HG03025 (cell line): ENCODE results near the gene RAD54L.

Experiments used
- ATAC-seq: cut with Tn5 transposase; IDR thresholded peaks from one replicate; pipeline ENCODE4 v1.9.1; 2021; ENCODE audit warnings: mild to moderate bottlenecking, moderate library complexity; ENCODE audit not compliant: unreplicated experiment, low FRiP score

Gene RAD54L

DNA sequence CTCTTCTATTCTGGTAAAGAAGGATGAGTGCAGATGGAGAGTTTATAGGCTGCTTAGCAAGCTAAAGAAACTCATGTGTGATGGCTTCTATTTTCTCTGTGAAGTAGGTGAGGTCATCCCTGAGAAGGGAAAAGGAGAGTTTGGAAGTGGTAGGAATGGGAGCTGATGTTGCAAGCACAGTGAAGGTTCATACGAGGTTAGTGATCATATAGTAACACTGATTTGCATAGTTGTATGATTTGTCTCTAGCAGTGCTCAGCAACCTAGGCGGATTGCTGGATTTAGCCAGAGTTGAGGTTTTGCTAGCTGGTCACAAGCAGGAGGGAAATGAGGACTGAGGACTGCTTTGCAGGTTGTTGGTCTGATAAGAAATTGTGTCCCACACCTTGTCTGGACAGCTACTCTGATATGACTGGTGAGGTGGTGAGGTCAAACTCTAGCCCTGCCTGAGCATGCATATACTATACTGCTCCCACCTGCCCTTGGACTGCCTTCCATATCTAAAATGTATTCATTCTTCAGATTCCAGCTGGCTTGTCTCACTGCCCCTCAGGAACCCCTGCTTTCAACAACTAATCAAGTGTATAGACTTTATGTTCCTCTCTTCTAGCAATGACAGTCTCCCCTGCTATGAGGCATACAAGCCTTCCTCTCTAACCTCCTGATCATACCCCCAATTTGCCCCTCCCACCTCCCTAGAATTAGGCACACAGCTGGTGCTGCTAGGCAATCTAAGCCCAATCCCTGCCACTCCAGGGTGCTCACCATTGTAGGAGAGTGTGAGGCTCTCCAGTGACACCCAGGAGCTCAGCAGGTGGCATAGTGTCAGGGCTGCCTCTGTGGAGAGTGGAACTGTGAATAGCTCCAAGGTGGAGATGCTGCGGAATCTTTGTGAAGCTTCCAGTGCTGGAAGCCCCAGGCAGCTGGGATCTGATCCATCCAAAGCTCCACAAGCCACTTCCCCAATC is 37.3 kb downstream of the RAD54L start:
- ATAC-seq, result no peak

GRCh38 chr1:46285730-46286477 is 38.3 kb downstream of the RAD54L start:
- no peak for ATAC-seq

DNA sequence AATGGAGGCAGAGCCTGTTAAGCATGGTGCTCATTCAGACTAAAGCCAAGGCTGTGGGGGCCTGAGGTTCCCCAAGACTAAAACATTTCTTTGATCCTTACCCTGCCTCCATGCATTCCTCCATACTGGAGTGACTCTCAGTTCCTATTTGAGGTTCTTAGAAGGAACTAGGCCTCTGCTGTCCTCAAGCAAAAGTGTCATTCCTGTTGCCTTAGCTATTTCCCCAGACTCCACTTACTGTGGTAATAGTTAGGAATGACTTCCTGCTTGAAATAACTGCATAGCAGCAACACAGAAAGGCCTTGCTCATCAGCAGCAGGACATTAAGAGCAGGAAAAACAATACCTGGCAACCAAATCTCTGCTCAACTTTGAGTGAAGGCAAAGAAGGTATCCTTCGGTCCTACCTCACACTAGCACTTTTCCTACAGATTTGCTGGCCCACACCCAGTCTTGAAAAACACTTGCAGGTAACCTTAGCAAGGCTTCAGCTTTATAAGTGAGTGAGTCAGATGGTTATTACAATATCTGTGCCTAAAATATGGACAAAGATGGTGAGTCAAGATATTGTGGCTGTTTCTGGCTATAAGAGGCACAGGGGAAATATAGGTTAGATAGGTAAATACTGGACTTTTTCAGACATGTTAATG is 41.0 kb downstream of the RAD54L start:
- ATAC-seq, result no peak

GRCh38 chr1:46289134-46289494 is 41.6 kb downstream of the RAD54L start:
- no peak for ATAC-seq

DNA sequence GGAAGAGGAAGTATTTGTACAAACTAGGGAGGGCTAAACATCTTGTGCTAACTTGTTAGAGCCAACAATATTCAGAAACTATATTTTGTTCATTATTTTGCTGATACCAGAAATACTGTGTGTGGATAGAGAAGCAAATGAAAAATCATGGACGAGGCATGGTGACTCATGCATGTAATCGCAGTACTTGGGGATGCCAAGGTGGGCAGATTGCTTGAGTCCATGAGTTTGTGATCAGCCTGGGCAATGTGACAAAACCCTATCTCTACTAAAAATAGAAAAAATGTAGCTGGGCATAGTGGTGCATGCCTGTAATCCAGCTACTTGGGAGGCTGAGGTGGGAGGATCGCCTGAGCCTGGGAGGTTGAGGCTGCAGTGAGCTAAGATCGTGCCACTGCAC is 42.4 kb downstream of the RAD54L start:
- ATAC-seq, result no peak

DNA sequence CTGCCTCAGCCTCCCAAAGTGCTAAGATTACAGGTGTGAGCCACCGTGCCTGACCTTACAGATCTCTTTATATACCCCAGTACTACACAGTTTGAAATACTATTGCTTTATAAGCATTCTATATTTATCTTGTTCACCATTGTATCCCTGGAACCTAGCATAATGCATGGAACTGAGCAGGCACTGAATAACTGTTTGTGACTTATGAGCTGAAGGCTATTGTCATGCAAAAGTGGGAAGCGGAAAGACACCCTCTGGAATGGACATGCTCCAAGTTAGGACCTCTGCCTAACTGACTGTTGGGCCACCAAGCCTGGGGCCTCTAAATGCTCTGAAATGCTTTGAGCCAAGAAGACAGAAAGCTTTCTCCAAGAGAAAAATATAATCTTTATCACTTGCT is 47.7 kb downstream of the RAD54L start:
- no peak for ATAC-seq

GRCh38 chr1:46298387-46298786 is 50.8 kb downstream of the RAD54L start:
- no peak for ATAC-seq

DNA sequence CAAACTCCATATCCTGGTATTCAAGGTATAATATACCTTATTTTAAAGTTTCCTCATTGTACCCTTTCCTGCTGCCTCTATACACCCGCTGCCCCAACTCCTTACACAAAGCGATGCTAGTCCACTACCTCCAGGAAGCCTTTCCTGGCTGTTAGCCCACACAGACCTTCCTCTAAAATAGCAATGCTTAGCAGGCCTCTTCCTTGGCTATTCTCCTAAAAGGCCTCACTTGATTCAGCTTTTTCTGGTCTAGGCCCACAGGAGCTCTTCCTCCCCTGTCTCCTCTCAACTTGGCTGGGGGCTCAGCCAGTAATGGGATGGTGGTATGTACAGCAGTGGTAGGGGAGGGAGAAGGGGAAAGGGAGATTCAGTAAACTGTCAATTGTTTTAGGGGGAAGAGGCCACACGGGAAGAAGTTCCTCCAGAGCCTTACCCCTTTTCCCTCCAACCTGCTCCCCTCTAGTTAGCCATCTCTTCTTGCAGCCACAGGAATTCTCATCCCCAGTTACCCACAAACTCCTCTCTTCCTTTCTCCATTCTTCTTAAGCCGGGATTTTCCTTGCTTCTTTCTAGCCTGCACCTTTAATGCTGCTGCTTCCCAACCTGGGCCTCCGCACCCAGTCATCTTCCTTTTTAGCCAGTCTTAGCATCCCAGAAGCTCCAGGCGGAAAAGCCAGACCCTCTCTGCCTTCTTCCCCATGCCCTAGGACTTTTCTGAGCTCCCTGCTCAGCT is 53.3 kb downstream of the RAD54L start:
- ATAC-seq, result no peak

DNA sequence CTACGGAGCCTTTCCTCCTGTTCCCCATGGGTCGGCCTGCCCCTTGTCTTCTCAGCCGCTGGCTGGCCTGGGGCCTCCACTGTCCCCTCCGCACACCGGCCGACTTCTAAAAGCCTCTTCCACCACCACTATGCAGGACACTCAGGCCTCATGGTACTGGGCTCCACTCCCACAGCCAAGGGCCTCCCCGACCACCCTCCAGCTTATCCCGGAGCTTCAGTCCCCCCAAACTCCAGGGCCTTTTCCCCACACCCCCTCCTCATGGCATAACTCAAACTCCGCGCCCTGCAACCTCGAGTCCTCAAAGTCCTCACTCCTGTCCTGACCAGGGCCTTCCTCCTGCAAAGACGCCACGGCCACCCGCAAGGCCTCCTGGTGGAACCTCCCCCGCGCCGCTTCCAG is 53.8 kb downstream of the RAD54L start:
- no peak for ATAC-seq

GRCh38 chr1:46301808-46302640 is 54.5 kb downstream of the RAD54L start:
- ATAC-seq, result no peak

GRCh38 chr1:46302641-46303037 is 55.1 kb downstream of the RAD54L start:
- peak; percentile 10 for ATAC-seq

- peak; percentile 65 for ATAC-seq
Measured at GRCh38 chr1:46303038-46303871, 55.7 kb downstream of the RAD54L start, which contains the start of the genes LRRC41 and UQCRH. TSS of gene LRRC41 (minus strand) at chr1:46303616. CDS start at chr1:46303322, 294 bp downstream. TSS of gene UQCRH (plus strand) at chr1:46303698. CDS start at chr1:46303767, 69 bp downstream.

- no peak for ATAC-seq
Measured at GRCh38 chr1:46303872-46304326, 56.3 kb downstream of the RAD54L start.

DNA sequence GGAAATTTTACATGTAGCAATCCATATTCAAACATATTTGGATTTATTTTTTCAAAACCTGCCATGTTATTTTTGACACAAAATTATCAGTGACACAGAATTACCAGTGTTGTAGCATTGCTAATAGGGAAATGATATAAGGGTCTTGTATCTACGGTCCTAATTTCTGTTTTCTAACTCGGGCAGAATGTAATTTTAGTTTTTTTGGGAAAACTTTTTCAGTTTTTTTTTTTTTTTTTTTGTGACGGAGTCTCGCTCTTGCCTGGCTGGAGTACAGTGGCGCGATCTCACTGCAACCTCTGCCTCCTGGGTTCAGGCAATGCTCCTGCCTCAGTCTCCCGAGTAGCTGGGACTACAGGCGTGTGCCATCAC is 58.6 kb downstream of the RAD54L start:
- ATAC-seq, result no peak

GRCh38 chr1:46309401-46310159 is 62.0 kb downstream of the RAD54L start:
- ATAC-seq, result no peak

DNA sequence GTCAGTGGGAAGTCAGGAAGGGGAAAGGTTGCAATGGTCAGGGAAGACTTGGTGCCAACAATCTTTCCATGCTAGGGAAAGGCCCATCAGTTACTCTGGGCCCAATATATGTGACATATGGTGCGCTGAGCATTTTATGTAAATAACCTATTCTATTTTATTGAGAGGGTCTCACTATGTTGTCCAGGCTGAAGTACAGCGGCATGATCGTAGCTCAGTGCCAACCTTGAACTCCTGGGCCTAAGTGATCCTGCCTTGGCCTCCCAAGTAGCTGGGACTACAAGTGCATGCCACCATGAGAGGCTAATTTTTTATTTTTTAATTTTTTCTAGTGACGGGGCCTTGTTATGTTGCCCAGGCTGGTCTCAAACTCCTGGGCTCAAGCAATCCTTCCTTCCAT is 62.8 kb downstream of the RAD54L start:
- no peak for ATAC-seq

DNA sequence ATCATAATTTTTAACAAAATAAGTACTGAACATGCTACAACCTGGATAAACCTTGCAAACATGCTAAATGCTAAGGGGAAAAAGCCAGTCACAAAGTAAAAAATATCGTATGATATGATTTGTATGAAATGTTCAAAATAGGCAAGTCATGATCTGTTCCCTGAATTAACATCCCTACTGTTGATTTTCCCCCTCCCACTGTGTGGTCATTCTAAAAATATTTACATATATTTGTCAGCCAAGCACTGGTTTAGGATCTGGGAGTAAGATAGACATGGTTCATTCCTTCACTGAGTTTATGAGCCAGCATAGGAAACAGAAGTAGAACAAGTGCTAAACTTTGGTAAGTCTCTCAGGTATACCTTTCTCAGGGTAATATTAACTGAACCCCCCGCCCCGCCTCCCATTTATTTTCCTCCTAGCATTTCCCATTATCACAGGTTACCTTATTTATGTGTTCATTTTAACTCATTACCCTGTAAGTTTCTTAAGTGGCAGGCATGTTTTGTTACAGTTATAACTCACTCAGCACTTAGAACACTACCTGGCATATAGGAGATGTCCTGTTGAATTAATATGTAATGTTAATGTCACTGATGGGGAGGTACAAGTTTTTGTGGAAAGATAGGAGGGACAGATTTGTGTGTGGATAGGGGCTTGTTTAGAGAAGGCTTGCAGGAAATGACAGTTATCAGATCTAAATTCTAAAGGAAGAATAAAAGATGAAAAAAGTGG is 68.3 kb downstream of the RAD54L start:
- no peak for ATAC-seq
